GM18858 (cell line): ENCODE measurements around the gene OR2A42.
"Not testable (repeated sequence)": the region's sequence is repeated elsewhere in the genome, so short reads cannot be mapped to it uniquely, and the experiment has no call there.

ENCODE experiments used
- ATAC-seq: cut with Tn5 transposase; IDR thresholded peaks from one replicate; pipeline ENCODE4 v1.9.1; 2021; ENCODE audit not compliant: unreplicated experiment

Gene OR2A42

DNA sequence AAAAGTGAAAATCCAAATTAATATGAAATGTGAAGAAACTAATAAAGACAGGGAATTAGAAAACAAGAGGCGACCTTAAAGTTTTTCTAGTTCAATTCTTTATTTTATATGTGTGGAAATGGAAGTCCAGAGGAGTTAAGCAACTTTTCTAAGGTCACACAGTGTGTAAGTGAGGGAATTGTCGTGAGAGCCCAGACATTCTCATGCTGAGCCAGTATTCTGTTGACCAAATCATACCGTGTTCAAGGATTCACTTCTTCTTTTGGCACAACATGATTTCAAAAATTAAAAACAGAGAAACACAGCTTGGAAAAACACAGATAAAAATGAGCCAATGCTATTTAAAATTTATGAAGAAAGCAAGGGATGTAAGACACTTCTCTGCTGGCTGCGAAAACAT lies 12.5 kb downstream of the OR2A42 start:
- ATAC-seq: not testable (repeated sequence)

DNA sequence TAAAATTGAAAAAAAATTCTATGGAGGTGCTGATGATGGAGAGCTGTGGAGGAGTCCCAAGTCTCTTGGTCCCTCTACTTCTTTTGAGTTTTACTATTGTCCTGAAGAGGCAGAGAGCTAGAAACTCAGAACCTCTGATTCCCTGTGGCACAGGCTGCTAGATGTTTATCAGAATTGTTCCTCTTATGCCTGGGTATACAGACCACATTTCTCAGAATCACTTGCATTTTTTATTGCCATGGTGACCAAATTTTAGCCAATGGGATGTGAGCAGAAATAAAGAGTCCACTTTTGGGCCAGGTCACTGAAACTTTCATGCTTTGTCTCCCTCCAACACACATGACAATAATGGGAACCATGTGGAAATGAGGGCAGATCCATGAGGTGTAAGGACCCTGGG lies 15.7 kb downstream of the OR2A42 start:
- not testable (repeated sequence) for ATAC-seq

- ATAC-seq: not testable (repeated sequence)
These were observed 18.9 kb downstream of the OR2A42 start for GRCh38 chr7:144220531-144220930.

DNA sequence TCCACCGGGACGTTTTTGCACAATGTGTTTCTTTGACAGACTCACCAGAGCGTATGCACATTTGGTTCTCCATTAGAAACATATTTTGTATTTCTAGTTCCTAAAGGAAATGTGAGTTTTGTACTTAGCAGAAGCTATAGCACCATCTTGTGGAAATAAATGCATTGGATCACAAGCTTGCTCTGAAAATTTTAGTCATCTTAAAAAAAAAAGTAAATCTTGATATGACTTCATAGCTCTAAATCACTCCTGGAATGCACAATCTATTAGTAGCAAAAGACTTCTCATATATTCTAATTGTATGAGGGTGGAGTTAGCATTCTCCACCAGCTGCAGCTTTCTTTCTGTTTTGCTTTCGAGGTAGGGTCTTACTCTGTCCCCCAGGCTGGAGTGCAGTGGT lies 20.3 kb downstream of the OR2A42 start:
- ATAC-seq: peak; percentile 58

DNA sequence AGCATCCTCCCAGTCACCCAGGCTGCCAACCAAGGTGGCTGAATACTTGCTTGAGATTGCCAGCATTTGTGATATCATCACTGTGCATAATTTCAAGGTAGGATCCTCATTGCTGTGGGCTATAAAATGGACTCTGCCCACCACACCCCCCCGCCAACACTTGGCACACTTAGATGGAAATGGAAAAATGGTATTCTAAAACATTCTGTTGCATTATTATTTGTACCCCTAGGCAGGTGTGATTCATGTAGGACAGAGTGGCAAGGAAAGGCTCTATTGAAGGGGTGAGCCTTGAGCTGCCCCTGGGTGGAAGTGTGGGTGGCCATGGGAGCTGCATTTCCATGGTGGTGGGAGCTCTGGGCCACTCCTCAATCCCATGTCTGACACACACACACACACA lies 20.8 kb downstream of the OR2A42 start:
- not testable (repeated sequence) for ATAC-seq

GRCh38 chr7:144217200-144217599 lies 22.2 kb downstream of the OR2A42 start:
- ATAC-seq: not testable (repeated sequence)

DNA sequence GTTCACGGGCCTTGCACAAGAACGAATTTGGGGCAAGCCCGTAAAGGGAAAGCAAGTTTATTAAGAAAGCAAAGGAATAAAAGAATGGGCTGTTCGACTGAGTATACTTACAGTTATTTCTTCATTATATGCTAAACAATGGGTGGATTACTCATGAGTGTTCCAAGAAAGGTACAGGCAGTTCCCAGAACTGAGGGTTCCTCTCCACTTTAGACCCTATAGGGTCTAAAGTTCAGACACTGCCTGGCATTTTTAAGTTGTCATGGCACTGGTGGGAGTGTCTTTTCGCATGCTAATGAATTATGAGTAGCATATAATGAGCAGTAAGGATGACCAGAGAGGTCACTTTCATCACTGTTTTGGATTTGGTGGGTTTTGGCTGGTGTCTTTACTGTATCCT lies 34.1 kb downstream of the OR2A42 start:
- not testable (repeated sequence) for ATAC-seq

DNA sequence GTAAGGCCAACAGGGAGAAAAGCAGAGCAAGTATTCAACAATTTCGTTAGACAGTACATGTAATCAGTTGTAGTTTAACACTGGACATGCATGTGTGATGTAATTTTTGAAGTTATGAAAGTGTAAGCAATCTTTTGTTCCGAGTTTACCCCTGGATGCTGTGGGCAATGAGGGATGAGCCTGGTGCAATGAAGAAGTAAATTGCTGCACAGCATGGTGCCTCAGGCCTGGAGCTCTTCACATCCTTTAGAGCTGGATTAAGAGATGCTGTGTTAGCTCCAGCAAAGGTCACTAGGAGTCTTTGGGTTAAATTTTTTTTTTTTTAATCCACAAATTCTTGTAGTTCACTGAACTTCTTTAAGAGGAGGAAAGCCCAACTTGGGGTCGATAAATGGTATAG lies 36.3 kb downstream of the OR2A42 start:
- not testable (repeated sequence) for ATAC-seq

DNA sequence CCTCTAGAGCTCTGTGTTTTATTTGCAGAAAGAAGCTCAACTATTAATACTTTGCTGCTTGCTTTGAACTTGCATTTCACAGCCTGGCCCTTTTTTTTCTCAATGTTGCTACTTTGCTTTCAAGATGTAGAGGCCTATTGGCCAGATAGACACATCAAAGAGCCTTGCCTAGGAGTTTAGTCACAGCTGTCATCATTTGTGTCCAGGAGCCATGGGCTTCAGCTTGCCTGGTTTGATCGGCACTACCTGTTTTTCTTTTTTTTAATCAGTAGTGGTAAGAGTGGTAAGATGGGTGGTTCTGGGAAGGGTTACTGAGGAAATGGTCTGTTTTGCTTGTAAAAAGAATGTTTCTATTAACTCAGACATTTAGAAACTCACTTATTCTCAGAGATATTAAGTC lies 37.4 kb downstream of the OR2A42 start:
- ATAC-seq: peak; percentile 20

DNA sequence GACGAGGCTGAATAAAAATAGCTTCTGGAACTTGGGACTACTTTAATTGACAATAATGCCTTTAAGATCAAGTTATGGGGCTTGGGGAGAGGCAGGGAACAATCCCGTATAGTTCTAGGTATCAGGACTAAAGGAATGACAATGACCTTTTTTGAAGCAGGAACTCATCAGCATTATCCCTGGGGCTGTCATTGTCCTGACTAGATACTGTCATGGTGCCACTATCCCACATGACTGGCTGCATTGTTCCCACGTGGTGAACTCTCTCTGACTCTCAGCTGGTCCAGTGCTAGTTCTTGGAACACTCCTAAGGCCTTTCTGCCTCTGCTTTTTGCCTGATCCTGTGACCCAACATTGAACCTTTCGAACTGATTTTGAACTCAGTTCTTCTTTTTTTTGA lies 40.5 kb downstream of the OR2A42 start:
- ATAC-seq: not testable (repeated sequence)

- ATAC-seq: peak; percentile 56
These were observed 44.1 kb downstream of the OR2A42 start, which contains the start of gene ARHGEF35 for GRCh38 chr7:144195212-144195872. Gene ARHGEF35, minus strand, starts transcription at chr7:144195833. Its CDS starts 7,450 bp downstream, at chr7:144188383.

DNA sequence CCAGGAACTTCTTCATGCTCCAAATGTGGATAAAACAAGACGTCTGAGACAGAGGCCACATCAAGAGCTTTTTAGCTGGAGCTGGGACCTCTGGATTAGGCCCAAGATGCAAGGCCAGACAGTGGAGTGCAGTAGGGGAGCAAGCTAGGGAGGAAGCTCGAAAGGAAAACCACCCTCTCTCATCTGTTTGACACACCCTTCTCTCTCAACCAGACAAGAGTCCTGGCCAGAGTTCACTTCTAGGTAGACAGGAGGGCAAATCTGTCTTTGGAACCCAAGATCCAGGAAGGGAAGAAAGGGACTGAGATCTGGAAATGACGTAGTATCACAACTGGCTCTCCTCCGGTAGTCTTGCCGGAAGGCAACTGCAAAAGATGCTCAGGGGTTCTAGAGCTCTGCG lies 45.0 kb downstream of the OR2A42 start:
- not testable (repeated sequence) for ATAC-seq

- ATAC-seq: not testable (repeated sequence)
These were observed 45.6 kb downstream of the OR2A42 start for GRCh38 chr7:144193782-144194181.

DNA sequence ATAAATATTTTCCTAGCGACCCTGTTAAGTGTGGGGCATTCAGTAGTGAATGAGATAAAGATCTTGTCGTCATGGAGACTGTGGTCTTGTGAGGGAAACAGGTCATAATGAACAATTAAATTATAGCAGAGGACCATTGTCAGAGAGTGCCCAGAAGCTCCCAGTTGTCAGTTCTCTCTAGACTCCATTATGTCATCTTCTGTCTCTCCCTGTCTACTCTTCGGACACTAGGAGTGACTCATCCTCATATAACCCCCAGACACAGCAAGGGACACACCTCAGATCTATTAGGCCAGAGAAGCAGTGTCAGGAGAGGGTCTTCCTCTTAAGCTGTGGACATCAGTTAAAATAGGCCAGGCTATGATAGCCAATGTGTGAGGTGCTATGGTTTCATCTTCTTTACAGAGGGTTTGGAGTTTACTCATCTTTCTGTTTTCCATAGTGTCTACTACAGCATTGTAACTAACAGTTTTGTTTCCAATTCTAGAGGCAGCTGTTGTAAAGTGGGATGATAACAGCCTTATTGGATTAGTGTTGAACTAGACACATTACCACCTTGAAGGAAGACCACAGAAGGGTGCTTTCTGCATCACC lies 50.7 kb downstream of the OR2A42 start:
- ATAC-seq: not testable (repeated sequence)

DNA sequence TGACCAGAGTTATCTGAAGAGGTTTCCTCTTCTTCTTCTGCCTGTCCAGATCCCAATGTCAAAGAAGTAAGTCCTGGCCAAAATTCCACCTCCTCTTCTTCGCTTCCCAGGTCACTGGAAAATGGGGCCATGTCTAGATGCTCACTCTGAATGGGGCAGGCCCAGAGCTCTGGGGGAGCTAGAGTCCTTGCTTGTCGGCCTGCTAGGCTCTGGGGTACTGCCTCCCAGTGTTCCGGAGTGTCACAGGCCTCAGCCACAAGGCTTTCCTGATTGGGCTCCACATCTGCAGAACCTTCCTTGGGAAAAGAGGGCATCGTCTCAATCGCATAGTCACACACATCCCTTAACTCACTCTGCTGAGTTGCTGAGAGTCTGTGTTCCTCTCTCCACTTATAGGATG lies 51.6 kb downstream of the OR2A42 start:
- not testable (repeated sequence) for ATAC-seq

DNA sequence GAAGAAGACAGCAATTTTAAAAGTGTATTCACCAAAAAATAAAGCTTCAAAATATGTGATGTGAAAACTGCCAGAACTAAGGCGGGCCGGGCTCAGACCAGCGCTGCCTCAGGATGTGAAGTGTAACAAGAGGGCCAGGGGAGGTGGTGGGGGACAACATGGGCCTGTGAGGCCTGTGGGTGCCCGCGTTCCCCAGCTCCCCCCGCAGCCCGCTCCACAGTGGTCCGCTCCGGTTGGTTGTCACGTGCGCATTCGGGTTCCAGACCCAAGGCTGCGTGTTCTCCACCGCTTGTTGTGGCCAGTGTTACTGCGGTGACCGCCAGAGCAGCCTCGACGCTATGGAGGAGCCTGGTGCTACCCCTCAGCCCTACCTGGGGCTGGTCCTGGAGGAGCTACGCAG lies 56.2 kb downstream of the OR2A42 start, which contains the start of gene CTAGE4:
Gene CTAGE4, plus strand, starts transcription at position 301 of the 400 bp plus-strand sequence. Its CDS starts 38 bp downstream, at position 339.
- not testable (repeated sequence) for ATAC-seq

- not testable (repeated sequence) for ATAC-seq
These were observed 60.3 kb downstream of the OR2A42 start for GRCh38 chr7:144179165-144179479.

DNA sequence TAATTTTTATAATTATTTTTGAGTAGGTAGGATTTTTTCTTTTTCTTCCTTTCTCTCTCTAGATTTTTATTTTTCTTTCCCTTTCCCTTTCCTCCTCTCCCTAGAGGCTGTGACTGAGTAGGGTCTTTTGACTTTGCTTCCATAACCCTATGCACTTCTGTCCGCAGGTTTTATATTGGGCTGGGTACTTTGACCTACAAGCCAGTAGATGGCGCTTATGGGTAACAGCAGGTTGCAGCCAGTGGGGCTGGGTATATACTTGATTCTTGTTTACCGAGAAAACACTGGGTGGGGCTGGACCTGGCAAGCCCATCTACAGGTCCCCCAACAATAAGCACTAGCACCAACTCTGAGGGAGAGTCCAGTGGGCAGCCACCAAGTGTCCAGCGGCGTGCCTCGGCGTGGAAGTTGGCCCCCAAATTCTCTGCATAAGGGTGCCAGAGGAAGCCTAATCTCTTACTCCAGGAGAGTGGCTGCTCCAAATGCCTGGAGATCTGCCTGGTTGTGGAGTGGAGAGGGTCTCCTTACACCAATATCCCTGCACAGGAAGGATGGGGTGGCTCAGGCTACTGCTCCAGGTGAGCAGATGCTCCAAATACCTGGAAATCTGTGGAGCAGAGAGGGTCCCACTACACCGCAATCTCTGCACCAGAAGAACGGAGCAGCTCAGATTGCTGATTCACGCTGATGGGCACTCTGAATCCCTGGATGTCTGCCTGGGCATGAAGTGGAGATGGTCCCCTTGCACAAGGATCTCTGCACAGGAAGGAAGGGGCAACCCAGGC lies 60.8 kb downstream of the OR2A42 start:
- ATAC-seq: peak; percentile 97
